Measurements from ENCODE around the gene LAMA5. TPM values are rescaled to one million over a fixed set of nuclear protein-coding genes. Genes with fewer than 3 reads are reported as not detected.

The LAMA5 gene
- total RNA-seq, 2 experiments from 2014 or later = 53.3 to 162 TPM

- H3K4me2 ChIP-seq (ENCODE audit: low read length) = no peak overlapping the region
- ChIA-PET CTCF (ENCODE audit: unreplicated experiment) (no interaction called here), POLR2A (interaction anchor here (0.6 kb wide), 1 partner anchor 34 kb away, joined by 4 read pairs; no protein-coding TSS in a partner anchor)
- no peaks in the 10 kb centered on the region for H3K9me3 ChIP-seq (ENCODE audit: low read length)
- no peak for DNase-seq (ENCODE audit: low spot score)
- no peak overlapping the region for H2AFZ ChIP-seq (ENCODE audit: low read length)
- H3K79me2 ChIP-seq (ENCODE audit: insufficient read depth, low read depth, low read length) = peaks cover 32% of the 10 kb centered on the region
- BruUV-seq (replicated peaks) = no TSS peak
- peaks cover 75% of the 10 kb centered on the region for H3K36me3 ChIP-seq (ENCODE audit: insufficient read depth, low read length)
- no peak overlapping the region for H3K4me3 ChIP-seq (ENCODE audit: low read depth, low read length, poor library complexity, severe bottlenecking)
- TF ChIP-seq EZH2phosphoT487 (IDR thresholded peaks at IDR 0.05; ENCODE audit: borderline replicate concordance, low read depth, low read length) = no peak
- no peak for TF ChIP-seq CTCF (conservative IDR thresholded peaks at IDR 0.05; ENCODE audit: low read length)
- no peaks in the 10 kb centered on the region for H3K9me2 ChIP-seq (ENCODE audit: insufficient read depth, low read length)
- peaks cover 15% of the 10 kb centered on the region for H3K4me1 ChIP-seq (ENCODE audit: insufficient read depth, low read length, poor library complexity, severe bottlenecking)
- H4K20me1 ChIP-seq (ENCODE audit: insufficient read depth, low read length) = peaks cover 16% of the 10 kb centered on the region; the same call in 1 of the 2 replicates
- intact Hi-C loops (cut with micrococcal nuclease; ENCODE audit: unreplicated experiment) = no loop called here
- H3K27ac ChIP-seq (ENCODE audit: low read depth, low read length, poor library complexity, severe bottlenecking) = no peak overlapping the region
Measured at GRCh38 chr20:62305765-62306413, 61.2 kb downstream of the LAMA5 start.

- Histone ChIP-seq H3K4me2 (ENCODE audit: low read length) (peak overlapping the region; percentile 82), H3K4me1 (ENCODE audit: insufficient read depth, low read length, poor library complexity, severe bottlenecking) (peaks cover 16% of the 10 kb centered on the region), H3K79me2 (ENCODE audit: insufficient read depth, low read depth, low read length) (peaks cover 32% of the 10 kb centered on the region), H3K27ac (ENCODE audit: low read depth, low read length, poor library complexity, severe bottlenecking) (no peak overlapping the region), H4K20me1 (ENCODE audit: insufficient read depth, low read length) (peaks cover 16% of the 10 kb centered on the region; the same call in 1 of the 2 replicates), H3K4me3 (ENCODE audit: low read depth, low read length, poor library complexity, severe bottlenecking) (peak overlapping the region; percentile 100), H3K9me2 (ENCODE audit: insufficient read depth, low read length) (no peaks in the 10 kb centered on the region), H3K36me3 (ENCODE audit: insufficient read depth, low read length) (peaks cover 69% of the 10 kb centered on the region), H2AFZ (ENCODE audit: low read length) (no peak overlapping the region), H3K9me3 (ENCODE audit: low read length) (no peaks in the 10 kb centered on the region)
- TF ChIP-seq CTCF (conservative IDR thresholded peaks at IDR 0.05; ENCODE audit: low read length) (no peak), EZH2phosphoT487 (IDR thresholded peaks at IDR 0.05; ENCODE audit: borderline replicate concordance, low read depth, low read length) (no peak)
- no peak for DNase-seq (ENCODE audit: low spot score)
- ChIA-PET CTCF (ENCODE audit: unreplicated experiment) (no interaction called here), POLR2A (no interaction called here)
- BruUV-seq (replicated peaks) = TSS peak; percentile 56
- intact Hi-C loops (cut with micrococcal nuclease; ENCODE audit: unreplicated experiment) = no loop called here
Measured at GRCh38 chr20:62305149-62305764, 61.9 kb downstream of the LAMA5 start.

Data from OCI-LY7 (cell line).